ENCODE results near the gene TBX4. TPM values are rescaled to one million over a fixed set of nuclear protein-coding genes. Genes with fewer than 3 reads are reported as not detected.
"Not testable (repeated sequence)": the region's sequence is repeated elsewhere in the genome, so short reads cannot be mapped to it uniquely, and the experiment has no call there.

The TBX4 gene
- total RNA-seq, 1 donor = under 0.01 TPM

DNA sequence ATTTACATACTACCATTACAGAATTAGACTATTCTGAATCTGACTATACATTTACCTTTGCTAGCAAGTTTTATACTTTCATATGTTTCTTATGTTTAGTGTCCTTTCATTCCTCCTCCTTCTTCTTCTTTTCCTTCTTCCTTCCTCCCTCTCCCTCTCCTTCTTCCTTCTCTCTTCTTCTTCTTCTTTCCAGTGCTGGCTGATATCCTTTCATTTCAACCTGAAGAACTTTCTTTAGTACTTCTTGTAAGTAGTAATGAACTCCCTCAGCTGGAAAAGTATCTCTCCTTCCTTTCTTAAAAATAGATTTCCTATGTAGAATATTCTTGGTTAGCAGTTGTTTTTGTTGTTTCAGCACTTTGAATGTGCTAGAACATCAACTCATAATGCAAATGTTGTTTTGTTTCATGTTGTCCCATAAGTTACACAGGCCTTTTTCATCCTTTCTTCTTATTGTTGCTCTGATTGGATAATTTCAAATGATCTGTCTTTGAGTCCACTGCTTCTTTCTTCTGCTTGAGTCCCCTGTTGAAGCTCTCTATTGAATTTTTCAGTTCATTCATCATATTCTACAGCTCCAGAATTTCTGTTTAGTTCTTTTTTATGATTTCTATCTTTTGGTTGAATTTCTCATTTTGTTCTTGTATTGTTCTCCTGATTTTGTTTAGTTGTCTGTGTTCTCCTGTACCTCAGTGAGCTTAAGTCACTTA, 15.1 kb upstream of the TBX4 start:
- Histone ChIP-seq H3K4me3 (ENCODE audit: low read length) (no peak overlapping the region), H3K9me3 (ENCODE audit: low read depth, low read length) (peaks cover 32% of the 10 kb centered on the region), H3K27me3 (ENCODE audit: insufficient read depth, low read length) (peaks cover 51% of the 10 kb centered on the region), H3K4me1 (ENCODE audit: insufficient read depth, low read length) (no peaks in the 10 kb centered on the region)

DNA sequence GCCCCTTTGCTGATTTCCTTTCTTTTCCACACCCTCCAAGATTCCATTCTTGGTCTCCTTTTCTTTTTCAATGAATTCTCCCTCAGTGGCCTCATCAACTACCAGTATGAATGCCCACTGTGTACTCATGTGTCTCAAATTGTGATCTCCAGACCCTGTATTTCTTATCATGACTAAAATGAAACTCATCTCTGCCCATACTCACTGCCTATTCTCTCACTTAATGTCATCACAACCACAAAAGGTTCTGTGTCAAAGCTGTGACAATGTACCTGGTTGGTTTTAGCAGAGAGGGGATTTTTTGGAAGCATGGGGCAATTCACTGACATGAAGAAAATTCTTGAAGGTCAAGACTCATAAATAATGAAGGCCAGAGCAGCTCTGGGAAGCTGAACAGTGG, 11.5 kb upstream of the TBX4 start:
- Histone ChIP-seq H3K4me1 (ENCODE audit: insufficient read depth, low read length) (no peaks in the 10 kb centered on the region), H3K27me3 (ENCODE audit: insufficient read depth, low read length) (peaks cover 33% of the 10 kb centered on the region), H3K9me3 (ENCODE audit: low read depth, low read length) (peaks cover 26% of the 10 kb centered on the region), H3K4me3 (ENCODE audit: low read length) (no peak overlapping the region)

DNA sequence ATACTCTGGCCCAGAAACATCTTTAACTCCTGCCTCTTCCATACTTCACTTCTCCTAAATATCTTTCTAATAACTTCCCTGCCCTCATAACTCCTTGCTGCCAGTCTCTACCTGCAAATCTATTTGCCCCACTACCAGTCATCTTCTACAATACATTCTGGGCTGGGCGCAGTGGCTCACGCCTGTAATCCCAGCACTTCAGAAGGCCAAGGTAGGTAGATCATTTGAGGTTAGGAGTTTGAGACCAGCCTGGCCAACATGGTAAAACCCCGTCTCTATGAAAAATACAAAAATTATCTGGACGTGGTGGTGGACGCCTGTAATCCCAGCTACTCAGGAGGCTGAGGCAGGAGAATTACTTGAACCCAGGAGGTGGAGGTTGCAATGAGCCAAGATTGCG, 10.7 kb upstream of the TBX4 start:
- peaks cover 18% of the 10 kb centered on the region for H3K9me3 ChIP-seq (ENCODE audit: low read depth, low read length)
- H3K27me3 ChIP-seq (ENCODE audit: insufficient read depth, low read length) = peaks cover 30% of the 10 kb centered on the region
- H3K4me1 ChIP-seq (ENCODE audit: insufficient read depth, low read length); H3K4me3 ChIP-seq (ENCODE audit: low read length): not testable (repeated sequence)

DNA sequence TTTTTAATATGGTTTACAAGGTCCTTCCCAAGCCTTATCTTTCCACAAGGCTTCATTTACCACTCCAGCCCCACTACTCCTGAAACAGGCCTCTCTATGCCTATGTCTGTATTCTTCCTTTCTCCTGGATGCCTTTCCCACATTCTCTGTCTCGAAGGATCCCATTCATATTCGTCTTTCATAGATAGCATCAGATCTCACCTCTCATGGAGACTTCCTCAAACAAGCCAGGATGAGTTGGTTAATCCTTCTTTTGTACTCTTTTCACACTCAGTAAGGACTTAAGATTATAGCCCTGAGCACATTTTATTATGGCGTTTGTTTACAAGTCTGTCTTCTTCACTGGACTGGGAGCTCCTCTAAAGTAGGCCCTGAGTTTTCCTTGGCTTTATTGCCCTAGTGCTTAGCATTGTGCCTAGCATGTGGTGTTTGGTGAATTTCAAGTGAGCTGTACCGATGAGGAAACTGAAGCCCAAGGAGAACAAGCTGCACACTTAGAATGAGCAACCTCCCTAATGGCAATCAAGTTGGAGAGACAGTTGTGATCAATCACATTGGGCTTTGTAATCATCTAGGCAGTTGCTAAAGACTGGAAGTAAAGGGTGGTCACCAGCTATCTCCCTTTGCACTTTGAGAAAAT, 10.0 kb upstream of the TBX4 start:
- Histone ChIP-seq H3K4me3 (ENCODE audit: low read length) (no peak overlapping the region), H3K4me1 (ENCODE audit: insufficient read depth, low read length) (no peaks in the 10 kb centered on the region), H3K27me3 (ENCODE audit: insufficient read depth, low read length) (peaks cover 30% of the 10 kb centered on the region), H3K9me3 (ENCODE audit: low read depth, low read length) (peaks cover 10% of the 10 kb centered on the region)

DNA sequence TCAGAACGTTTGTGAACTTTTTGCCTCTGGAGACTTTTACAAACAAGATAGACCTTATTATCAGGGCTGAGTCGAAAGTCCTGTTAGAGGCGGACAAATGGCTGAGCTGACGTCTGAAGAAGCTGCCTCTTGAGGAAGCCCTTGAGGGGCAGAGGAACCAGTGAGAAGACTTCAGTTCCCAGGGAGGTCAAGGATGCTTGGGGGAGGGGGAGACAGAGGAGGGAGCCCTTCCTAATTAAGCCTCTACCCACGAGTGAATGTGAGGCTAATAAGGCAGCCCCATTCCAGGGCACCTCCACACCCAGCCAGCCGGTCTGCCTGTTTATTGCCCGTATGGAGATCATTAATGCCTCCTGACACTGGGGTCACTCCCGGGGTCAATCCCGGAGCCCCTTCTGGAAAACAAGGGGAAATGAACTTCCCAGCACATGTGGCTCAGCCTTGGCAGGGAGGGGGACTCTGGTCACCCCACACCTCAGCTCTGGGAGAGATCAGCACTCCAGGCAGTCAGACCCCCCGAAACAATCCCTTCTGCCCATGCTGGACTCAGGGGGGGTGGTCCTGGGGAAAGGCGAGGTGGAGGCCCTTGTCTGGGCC, 9.2 kb upstream of the TBX4 start:
- Histone ChIP-seq H3K4me3 (ENCODE audit: low read length) (no peak overlapping the region), H3K9me3 (ENCODE audit: low read depth, low read length) (peaks cover 3% of the 10 kb centered on the region), H3K27me3 (ENCODE audit: insufficient read depth, low read length) (peaks cover 31% of the 10 kb centered on the region), H3K4me1 (ENCODE audit: insufficient read depth, low read length) (no peaks in the 10 kb centered on the region)

DNA sequence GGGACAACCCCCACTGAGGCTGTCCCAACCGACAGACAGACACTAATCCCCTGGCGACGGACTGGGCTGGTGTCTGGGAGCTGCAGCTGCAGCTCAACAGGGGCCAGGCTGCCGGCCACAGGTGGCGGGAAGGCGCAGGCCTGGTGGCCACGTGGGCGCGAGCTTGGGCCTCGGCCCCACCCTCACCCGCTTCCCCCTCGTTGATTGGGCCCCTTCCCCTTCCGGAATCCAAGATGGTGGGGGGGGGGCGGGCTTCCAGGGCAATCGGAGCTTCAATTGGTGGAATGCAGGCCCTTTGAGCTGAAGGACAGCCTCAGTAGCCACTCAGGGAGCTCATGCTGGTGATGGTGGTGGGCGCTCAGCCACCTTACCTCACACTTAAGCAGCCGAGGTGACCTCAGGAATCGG, 8.7 kb upstream of the TBX4 start:
- Histone ChIP-seq H3K9me3 (ENCODE audit: low read depth, low read length) (no peaks in the 10 kb centered on the region), H3K4me1 (ENCODE audit: insufficient read depth, low read length) (no peaks in the 10 kb centered on the region), H3K27me3 (ENCODE audit: insufficient read depth, low read length) (peaks cover 33% of the 10 kb centered on the region), H3K4me3 (ENCODE audit: low read length) (no peak overlapping the region)

DNA sequence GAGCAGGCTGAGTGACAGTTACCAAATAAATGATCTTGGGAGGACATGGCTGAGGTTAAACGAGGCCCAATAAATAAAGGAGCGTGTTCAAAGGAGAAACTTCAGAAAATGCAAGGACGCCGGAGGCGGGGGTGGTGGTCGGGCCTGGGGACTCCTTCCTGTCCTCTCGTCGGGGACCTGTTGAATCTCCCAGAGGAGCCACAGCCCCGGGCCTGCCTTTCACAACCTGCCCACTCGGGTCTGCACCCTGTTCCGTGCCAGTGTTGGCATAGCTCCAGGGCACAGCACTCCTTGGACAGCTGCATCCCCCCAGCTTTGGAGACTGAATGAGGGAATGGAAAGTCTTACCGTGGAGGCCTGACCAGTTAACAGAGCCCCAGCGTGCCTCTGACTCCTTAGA, 8.1 kb upstream of the TBX4 start:
- no peak overlapping the region for H3K4me3 ChIP-seq (ENCODE audit: low read length)
- H3K4me1 ChIP-seq (ENCODE audit: insufficient read depth, low read length) = no peaks in the 10 kb centered on the region
- H3K27me3 ChIP-seq (ENCODE audit: insufficient read depth, low read length) = peaks cover 36% of the 10 kb centered on the region

DNA sequence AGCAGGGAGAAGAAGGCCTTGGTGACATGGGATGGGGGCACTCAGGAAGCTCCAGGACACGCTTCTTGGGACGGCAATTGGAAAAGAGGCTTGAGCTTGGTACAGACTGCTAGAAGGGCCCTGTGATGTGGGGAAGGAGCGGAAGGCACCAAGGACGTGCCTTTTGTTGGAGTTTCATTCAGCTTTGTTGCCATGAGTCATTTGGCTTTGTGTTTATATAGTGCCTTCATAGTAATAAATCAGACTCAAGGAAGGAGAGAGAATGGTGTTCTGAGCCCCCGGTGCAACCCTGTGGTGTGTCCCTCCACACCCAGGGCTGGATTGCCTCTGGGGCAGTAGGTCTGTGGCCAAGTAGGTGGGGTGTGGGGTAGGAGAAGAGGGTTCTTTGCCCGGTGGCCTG, 7.4 kb upstream of the TBX4 start:
- H3K27me3 ChIP-seq (ENCODE audit: insufficient read depth, low read length) = peaks cover 43% of the 10 kb centered on the region

More for the DNA sequence above, 8.1 kb upstream of the TBX4 start:
- no peaks in the 10 kb centered on the region for H3K9me3 ChIP-seq (ENCODE audit: low read depth, low read length)

DNA sequence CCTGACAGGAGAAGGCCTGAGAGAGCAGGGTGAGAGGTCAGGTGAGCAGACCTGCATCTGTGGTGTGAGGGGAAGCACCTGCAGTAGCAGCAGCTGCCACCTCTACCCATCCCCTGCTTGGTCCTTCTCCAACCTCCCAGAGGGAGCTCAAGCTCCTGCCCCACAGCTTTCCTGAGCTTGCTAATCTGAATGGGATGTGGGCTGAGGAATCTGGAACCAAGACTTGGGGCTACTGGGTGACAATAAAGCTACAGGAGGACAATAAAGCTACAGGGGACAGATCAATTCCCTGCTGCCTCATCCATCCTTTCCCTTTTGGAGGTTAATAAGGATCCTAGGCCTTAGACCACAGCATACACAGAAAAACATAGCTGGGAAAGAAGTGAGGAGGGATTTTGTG, 4.9 kb upstream of the TBX4 start:
- no peaks in the 10 kb centered on the region for H3K9me3 ChIP-seq (ENCODE audit: low read depth, low read length)
- no peak overlapping the region for H3K4me3 ChIP-seq (ENCODE audit: low read length)
- peaks cover 9% of the 10 kb centered on the region for H3K4me1 ChIP-seq (ENCODE audit: insufficient read depth, low read length)
- H3K27me3 ChIP-seq (ENCODE audit: insufficient read depth, low read length) = peaks cover 58% of the 10 kb centered on the region

More for the DNA sequence above, 7.4 kb upstream of the TBX4 start:
- no peaks in the 10 kb centered on the region for H3K4me1 ChIP-seq (ENCODE audit: insufficient read depth, low read length)
- H3K9me3 ChIP-seq (ENCODE audit: low read depth, low read length) = no peaks in the 10 kb centered on the region
- H3K4me3 ChIP-seq (ENCODE audit: low read length) = no peak overlapping the region

DNA sequence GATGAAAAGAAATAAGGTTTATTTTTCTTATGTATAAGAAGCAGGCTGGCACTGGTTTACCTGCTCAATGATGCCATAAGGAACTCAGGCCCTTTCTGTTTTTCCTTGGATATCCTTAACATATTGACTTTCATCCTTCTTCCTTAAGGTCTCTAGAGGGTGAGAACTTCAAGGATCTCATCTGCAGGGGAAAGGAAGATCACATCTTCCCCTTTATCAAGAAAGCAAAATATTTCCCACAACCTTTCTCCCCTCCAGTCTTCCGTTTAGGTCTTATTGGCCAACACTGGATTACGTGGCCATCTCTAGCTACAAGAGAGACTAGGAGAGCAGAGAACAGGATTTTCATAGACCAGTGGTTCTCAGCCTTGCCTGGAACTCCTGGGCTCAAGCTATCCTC, 4.2 kb upstream of the TBX4 start:
- Histone ChIP-seq H3K9me3 (ENCODE audit: low read depth, low read length) (no peaks in the 10 kb centered on the region), H3K4me1 (ENCODE audit: insufficient read depth, low read length) (peaks cover 13% of the 10 kb centered on the region), H3K27me3 (ENCODE audit: insufficient read depth, low read length) (peaks cover 65% of the 10 kb centered on the region), H3K4me3 (ENCODE audit: low read length) (no peak overlapping the region)

DNA sequence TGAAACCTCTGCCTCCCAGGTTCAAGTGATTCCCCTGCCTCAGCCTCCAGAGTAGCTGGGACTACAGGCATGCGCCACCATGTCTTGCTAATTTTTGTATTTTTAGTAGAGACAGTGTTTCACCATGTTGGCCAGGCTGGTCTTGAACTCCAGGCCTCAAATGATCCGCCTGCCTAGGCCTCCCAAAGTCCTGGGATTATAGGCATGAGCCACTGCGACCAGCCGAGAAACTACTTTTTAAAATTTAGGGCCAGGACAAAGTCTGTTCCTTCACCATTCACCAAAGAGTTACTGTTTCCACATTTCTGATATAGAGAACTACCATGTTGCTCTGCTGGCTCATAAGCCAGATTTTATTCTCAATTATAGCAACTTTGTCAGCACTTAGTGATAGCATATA, 3.1 kb upstream of the TBX4 start:
- Histone ChIP-seq H3K27me3 (ENCODE audit: insufficient read depth, low read length) (peaks cover 74% of the 10 kb centered on the region), H3K4me1 (ENCODE audit: insufficient read depth, low read length) (peaks cover 14% of the 10 kb centered on the region)
- H3K9me3 ChIP-seq (ENCODE audit: low read depth, low read length); H3K4me3 ChIP-seq (ENCODE audit: low read length): not testable (repeated sequence)

DNA sequence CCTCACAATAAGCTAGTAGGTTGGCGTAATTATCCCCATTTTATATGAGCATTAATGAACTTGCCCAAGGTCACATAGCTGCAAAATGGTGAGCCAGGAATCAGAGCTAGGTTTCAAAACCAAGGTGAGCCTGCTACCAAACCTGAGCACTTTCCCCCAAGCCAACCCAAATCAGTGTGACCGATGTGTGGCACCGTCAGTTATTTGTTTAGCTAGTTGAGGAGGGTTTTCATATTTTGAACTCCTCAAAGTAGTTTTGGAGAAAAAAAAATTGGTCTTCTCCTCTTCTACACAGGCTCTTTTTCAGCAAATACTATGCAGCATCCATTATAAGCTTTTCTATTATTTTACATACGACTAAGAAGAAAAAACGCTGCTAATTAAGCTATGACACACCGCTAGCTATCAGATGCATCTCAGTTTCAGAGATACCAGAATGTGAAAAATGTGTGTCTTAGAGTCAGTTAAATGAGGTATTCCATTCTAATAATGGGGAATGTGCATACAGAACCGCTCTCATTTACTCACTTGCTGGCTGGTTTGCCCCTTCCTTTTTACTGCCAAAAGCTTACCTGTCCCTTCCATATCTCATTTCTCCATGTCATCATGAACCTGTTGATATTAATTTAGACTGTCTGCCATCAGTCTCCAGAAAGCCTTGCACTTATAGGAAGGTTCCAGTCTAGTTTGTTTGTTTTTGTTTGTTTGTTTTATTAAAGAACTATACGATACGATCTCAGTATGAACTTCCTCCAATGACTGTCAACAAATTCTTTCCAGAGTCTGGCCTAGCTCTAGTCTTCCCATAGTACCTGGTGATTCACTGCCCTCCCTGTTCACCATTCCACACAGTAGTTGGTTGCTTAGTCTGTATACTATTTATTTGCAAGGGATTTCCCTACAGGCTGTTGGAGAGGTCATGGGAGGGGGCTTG, 2.2 kb upstream of the TBX4 start:
- peaks cover 22% of the 10 kb centered on the region for H3K4me1 ChIP-seq (ENCODE audit: insufficient read depth, low read length)
- H3K9me3 ChIP-seq (ENCODE audit: low read depth, low read length) = no peaks in the 10 kb centered on the region
- peaks cover 82% of the 10 kb centered on the region for H3K27me3 ChIP-seq (ENCODE audit: insufficient read depth, low read length)
- no peak overlapping the region for H3K4me3 ChIP-seq (ENCODE audit: low read length)

DNA sequence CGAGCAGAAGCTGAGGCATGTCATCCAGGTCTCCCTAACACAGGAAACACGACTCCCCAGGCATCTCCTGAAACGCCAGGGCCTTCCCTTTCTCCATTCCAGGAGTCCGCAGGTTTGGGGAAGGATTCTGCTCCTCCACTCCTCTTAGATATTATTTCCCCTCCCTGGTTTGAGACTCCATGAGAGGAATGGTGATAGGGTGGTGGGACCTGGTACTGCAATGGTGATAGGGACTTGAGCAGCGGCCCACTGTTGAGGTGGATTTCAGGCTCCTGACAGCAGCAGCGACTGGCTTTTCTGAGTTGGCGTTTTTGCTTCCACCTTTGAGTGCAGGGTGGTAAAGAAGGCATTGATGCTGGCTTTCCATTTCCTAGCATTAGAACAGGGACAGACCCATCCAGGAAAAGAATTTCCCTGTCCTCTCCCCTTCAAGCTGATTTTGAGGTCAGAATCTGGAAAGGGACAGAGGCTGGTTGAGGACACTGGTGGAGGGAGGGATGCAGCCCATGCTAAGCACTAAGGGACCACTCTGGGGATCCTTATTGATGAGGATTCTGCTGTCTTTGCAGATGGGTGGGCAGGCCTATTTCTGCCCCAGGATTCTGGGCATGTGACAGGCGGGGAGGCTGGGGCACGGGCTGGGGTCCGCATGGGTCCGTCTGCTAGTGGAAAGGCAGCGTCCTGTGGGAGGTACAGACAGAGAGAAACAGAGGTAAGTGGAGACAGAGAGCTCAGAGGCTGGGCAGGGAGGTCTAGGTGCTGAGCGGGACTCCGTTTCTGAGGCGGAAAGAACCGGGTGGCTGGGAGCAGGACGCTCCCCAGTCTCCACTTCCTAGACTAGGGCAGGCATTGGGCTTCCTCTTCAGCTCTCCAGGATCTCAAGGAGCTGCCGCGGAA, 1.3 kb upstream of the TBX4 start:
- Histone ChIP-seq H3K4me1 (ENCODE audit: insufficient read depth, low read length) (peaks cover 25% of the 10 kb centered on the region), H3K4me3 (ENCODE audit: low read length) (no peak overlapping the region), H3K9me3 (ENCODE audit: low read depth, low read length) (no peaks in the 10 kb centered on the region), H3K27me3 (ENCODE audit: insufficient read depth, low read length) (peaks cover 90% of the 10 kb centered on the region)

Measured in mononuclear cell (primary cell).